ENCODE data around the gene CAMK4. TPM values are rescaled to one million over a fixed set of nuclear protein-coding genes. Genes with fewer than 3 reads are reported as not detected.
A peak's percentile ranks its signal among the peaks of the same experiment; 100 is the strongest.

Gene CAMK4
- total RNA-seq, 1 experiment from 2014 or later: 6.3 TPM

- Histone ChIP-seq H4K5ac (ENCODE audit: insufficient read length, low read depth, low read length) (no peak overlapping the region), H3K79me2 (ENCODE audit: insufficient read depth, low read length) (no peaks in the 10 kb centered on the region)
- TF ChIP-seq CTCF (conservative IDR thresholded peaks at IDR 0.05): no peak
Observed at GRCh38 chr5:111498346-111498745, 274.2 kb downstream of the CAMK4 start.

More at GRCh38 chr5:111498346-111498745, 274.2 kb downstream of the CAMK4 start:
- Mint-ChIP-seq H3K9me3 (no peaks in the 10 kb centered on the region), H3K27ac (peak overlapping the region in 1 of 3 experiments; percentile 79; a peak in 2 of 7 replicates), H3K4me3 (no peak overlapping the region), H3K27me3 (ENCODE audit: low read depth) (no peaks in the 10 kb centered on the region), H3K36me3 (ENCODE audit: insufficient read depth in 1 of 3, low read depth in 3 of 3) (peaks cover 16 to 45% (median 45%) of the 10 kb centered on the region in 3 experiments; a peak in 6 of 7 replicates), H3K4me1 (peaks cover 3 to 4% of the 10 kb centered on the region in 2 experiments; a peak in 3 of 4 replicates)
- no peak overlapping the region for H4K91ac ChIP-seq (ENCODE audit: insufficient read length, low read depth, low read length)
- H2BK15ac ChIP-seq (ENCODE audit: low read depth, low read length): no peak overlapping the region
- H3K4me1 ChIP-seq (ENCODE audit: insufficient read depth, low read length): no peaks in the 10 kb centered on the region
- no peak overlapping the region for H3K9ac ChIP-seq (ENCODE audit: extremely low read depth, insufficient read length, low read length)
- H2BK120ac ChIP-seq (ENCODE audit: low read depth, low read length, poor library complexity, severe bottlenecking): no peak overlapping the region
- no peak overlapping the region for H2AK5ac ChIP-seq (ENCODE audit: insufficient read length, low read length)
- H3K14ac ChIP-seq (ENCODE audit: insufficient read depth, low read length): no peak overlapping the region
- H3K23ac ChIP-seq (ENCODE audit: insufficient read length, low read depth, low read length): no peak overlapping the region
- H3K56ac ChIP-seq (ENCODE audit: insufficient read length, low read depth, low read length): no peak overlapping the region
- H2BK20ac ChIP-seq (ENCODE audit: low read depth, low read length, poor library complexity, severe bottlenecking): no peak overlapping the region
- DNase-seq: no peak
- H3K9me3 ChIP-seq (ENCODE audit: control insufficient read depth, low read depth, low read length): no peaks in the 10 kb centered on the region
- WGBS (ENCODE audit: extremely low coverage, insufficient read length, low lambda C conversion rate): no CpG with 5 or more reads among the region's 1 CpG
- H3K4ac ChIP-seq (ENCODE audit: low read depth, low read length): no peak overlapping the region
- no peak overlapping the region for H3K18ac ChIP-seq (ENCODE audit: insufficient read length, low read depth, low read length)
- peaks cover 4% of the 10 kb centered on the region for H3K79me1 ChIP-seq (ENCODE audit: insufficient read depth, low read depth, low read length, poor library complexity, severe bottlenecking)
- H2BK5ac ChIP-seq (ENCODE audit: insufficient read length, low read length): no peak overlapping the region
- no peak overlapping the region for H2AFZ ChIP-seq (ENCODE audit: low read length)
- H4K8ac ChIP-seq (replicated peaks; ENCODE audit: insufficient read length, low read depth, low read length): no peak overlapping the region
- H3K27me3 ChIP-seq (ENCODE audit: insufficient read depth, low read length): no peaks in the 10 kb centered on the region
- H3T11ph ChIP-seq (ENCODE audit: low read length): no peak overlapping the region
- no peak overlapping the region for H3K4me2 ChIP-seq (ENCODE audit: insufficient read depth, insufficient read length, low read length)
- H4K20me1 ChIP-seq (ENCODE audit: control insufficient read depth, insufficient read depth, insufficient read length): no peaks in the 10 kb centered on the region
- H3K27ac ChIP-seq (ENCODE audit: insufficient read length, low read depth, low read length): no peak overlapping the region
- H3K23me2 ChIP-seq (ENCODE audit: insufficient read length, low read depth, low read length, poor library complexity, severe bottlenecking): no peaks in the 10 kb centered on the region
- H2BK12ac ChIP-seq (ENCODE audit: insufficient read length, low read depth, low read length): no peak overlapping the region
